ENCODE measurements around the gene MARCHF4. TPM values are rescaled to one million over a fixed set of nuclear protein-coding genes. Genes with fewer than 3 reads are reported as not detected.

MARCHF4 gene, protein sequence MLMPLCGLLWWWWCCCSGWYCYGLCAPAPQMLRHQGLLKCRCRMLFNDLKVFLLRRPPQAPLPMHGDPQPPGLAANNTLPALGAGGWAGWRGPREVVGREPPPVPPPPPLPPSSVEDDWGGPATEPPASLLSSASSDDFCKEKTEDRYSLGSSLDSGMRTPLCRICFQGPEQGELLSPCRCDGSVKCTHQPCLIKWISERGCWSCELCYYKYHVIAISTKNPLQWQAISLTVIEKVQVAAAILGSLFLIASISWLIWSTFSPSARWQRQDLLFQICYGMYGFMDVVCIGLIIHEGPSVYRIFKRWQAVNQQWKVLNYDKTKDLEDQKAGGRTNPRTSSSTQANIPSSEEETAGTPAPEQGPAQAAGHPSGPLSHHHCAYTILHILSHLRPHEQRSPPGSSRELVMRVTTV
- total RNA-seq, result not detected

DNA sequence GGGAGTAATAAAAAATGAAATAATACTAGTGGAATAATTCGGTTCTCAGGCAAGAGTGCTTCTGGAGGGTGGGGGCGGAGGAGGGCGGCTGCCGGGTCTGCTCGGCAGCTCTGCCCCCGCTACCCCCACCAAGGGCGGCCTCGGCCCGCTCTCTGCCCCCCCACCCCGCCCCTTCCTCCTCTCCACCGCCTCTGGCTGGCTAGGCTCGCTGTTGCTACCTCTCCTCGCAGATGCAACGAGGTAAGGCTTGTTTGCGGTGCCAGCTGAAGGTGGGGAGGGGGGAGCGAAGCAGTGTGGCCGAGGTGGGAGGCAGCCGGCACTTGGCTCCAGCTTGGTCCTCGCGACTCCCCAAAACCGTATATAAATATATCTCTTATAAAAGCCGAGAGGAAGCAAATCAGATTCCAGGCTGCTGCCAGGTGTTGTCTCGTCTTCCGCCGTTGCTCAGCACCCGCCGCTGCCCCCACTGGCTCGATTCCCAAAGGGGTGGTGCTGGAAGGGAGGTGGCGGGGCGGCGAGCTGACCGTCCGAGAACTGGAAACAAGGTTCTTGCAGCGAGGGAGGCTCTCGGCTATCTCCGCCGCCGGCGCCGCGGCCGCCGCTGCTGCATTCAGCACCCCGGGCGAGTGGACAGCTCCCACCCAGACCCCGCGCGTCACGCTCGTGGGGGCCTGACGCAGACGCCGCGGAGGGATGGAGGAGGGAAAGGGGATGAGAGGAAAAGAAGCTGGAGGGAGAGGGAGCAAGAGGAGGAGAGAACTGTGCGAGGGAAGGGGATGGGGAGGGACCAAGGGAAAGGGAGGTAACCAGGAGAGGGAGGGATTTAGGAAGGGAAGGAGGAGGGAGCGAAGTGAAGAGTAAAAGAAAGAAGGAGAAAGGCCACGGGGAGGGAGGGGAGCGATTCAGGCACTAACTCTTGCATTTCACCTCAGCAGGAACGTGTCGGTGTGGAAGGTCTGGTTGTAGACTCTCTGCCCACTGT is at the start of gene MARCHF4:
MARCHF4 (minus strand) TSS at position 763 of the 982 bp plus-strand sequence. CDS start 2,223 bp downstream, outside the sequence.
- DNase-seq (ENCODE audit: low spot score) (peak; percentile 66), ATAC-seq (peak; percentile 81 to 87)
- Mint-ChIP-seq H3K27me3 (peaks cover 47 to 53% of the 10 kb centered on the region in 2 donors), H3K9me3 (no peaks in the 10 kb centered on the region), H3K27ac (no peak within 1 kb of the TSS), H3K4me1 (ENCODE audit: low read depth in 2 of 2) (peaks cover 12 to 16% of the 10 kb centered on the region in 2 donors), H3K4me3 (peak within 1 kb of the TSS; percentile 18), H3K36me3 (peaks cover 4% of the 10 kb centered on the region)

DNA sequence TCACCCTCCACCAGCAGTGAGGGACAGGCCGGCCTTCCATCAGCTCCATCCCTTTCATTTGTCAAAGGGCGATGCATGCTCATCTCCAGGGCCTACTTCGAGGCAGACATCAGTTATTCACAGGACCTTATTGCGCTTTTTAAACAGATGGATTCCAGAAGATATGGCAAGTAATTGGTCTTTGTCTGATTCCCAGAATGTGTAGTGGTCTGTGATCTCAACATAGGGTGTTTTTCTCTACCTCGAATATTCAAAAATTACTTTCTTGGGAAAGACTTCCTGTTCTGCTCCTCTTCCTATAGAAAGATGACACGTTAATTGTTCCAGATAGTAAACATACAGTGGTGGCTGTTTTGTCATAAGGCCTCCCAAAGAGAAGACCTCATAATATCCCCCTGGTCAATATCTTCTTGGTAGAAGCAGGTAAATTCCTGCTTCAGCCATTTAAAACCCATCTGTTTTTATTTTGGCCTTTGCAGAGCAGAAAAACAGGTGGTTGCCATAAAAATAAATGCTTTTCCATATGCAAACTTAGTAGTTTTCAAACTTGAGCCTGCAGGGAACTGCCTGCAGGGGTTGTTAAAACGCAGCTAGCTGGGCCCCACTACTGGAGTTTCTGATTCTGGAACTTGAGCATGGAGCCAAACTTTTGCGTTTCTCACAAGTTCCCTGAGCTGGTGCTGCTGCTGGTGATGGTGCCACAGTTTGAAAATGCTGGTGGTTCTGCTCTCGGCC is 48.3 kb upstream of the MARCHF4 start:
- peaks cover 41% of the 10 kb centered on the region for H3K36me3 Mint-ChIP-seq
- H3K4me3 Mint-ChIP-seq, result no peak overlapping the region
- ATAC-seq (no peak), DNase-seq (ENCODE audit: low spot score) (no peak)
- H3K4me1 Mint-ChIP-seq (ENCODE audit: low read depth in 2 of 2), result peaks cover 35 to 51% of the 10 kb centered on the region in 2 donors
- no peaks in the 10 kb centered on the region for H3K9me3 Mint-ChIP-seq
- no peaks in the 10 kb centered on the region for H3K27me3 Mint-ChIP-seq
- no peak overlapping the region for H3K27ac Mint-ChIP-seq

DNA sequence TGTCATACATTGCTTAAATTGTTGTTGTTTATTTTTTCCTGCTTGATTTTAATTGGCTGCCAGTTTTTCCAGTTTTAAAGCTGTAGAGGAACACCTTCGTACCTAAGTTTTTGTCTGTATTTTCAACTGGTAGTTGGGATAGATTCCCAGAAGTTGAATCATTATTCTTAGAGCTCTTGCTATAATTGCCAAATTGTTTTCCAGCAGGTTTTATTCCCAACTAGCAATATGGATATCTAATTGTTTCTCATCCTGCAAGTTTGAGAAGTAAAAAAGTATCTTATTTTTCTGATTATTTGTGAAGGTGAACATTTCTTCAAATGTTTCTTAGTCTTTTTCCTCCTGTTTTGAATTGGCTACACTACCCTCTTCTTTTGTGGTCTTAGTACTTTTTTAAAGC is 46.7 kb upstream of the MARCHF4 start:
- H3K4me1 Mint-ChIP-seq (ENCODE audit: low read depth in 2 of 2), result peaks cover 34 to 47% of the 10 kb centered on the region in 2 donors
- H3K27ac Mint-ChIP-seq, result peak overlapping the region; percentile 50 to 79
- H3K36me3 Mint-ChIP-seq, result peaks cover 34% of the 10 kb centered on the region
- no peaks in the 10 kb centered on the region for H3K9me3 Mint-ChIP-seq
- no peaks in the 10 kb centered on the region for H3K27me3 Mint-ChIP-seq
- ATAC-seq (no peak), DNase-seq (ENCODE audit: low spot score) (no peak)
- H3K4me3 Mint-ChIP-seq, result no peak overlapping the region

DNA sequence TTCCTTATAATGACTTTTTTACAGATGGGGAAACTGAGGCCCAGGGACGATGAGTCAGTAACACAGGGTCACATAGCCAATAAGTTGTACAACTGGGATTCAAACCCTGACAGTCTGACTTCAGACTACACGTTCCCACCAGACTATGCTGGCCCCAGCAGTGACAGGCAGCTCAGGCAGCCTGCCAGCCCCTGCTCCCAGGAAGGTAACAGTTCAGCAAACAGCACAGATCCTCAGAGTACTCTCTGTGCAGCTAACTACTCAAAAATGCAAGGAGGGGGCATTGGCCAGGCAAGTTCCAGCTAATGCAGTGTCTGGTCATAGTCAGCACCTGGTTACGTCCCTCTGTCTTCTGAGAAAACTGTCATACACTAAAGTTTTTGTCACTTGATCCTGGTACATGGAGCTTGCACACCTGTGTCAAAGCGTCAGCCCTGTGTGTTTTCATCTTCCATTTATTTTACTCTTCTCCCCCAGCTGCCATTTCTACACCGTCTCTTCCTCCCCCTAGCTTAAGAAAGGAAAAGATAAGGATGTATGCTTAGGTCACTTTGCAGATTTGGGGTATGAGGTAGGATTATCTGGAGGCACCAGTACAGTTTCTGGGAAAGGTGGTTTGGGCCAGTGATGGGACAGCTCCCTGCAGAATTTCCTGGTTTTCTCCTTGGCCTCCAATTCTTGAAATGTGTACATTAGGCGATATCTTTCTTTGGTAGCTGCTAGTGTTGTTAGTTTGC is 44.5 kb upstream of the MARCHF4 start:
- no peak overlapping the region for H3K4me3 Mint-ChIP-seq
- no peak for ATAC-seq
- H3K9me3 Mint-ChIP-seq, result no peaks in the 10 kb centered on the region
- H3K27ac Mint-ChIP-seq, result peak overlapping the region; percentile 50 to 79
- H3K27me3 Mint-ChIP-seq, result no peaks in the 10 kb centered on the region
- DNase-seq (ENCODE audit: low spot score), result no peak
- H3K36me3 Mint-ChIP-seq, result peaks cover 22% of the 10 kb centered on the region
- peaks cover 30 to 45% of the 10 kb centered on the region in 2 donors for H3K4me1 Mint-ChIP-seq (ENCODE audit: low read depth in 2 of 2)

DNA sequence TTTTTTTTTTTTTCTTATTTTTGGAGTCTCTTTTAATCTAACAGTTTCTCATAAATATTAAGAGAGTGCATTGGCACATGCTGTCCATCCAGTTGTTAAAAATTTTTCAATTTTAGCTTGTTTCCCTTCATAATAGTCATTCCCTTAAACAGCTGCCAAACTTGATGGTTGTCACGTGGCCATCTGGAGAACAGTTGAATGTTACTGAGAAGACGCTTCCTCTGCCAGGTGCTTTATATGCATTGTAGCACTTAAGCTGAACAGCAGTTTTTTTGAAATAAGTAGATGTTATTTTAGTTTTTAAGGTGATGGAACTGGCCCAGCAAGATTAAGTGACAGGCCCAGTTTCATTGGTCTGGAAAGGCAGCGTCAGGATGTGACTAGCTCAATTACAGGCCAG is 43.3 kb upstream of the MARCHF4 start:
- H3K4me3 Mint-ChIP-seq, result no peak overlapping the region
- no peak for ATAC-seq

DNA sequence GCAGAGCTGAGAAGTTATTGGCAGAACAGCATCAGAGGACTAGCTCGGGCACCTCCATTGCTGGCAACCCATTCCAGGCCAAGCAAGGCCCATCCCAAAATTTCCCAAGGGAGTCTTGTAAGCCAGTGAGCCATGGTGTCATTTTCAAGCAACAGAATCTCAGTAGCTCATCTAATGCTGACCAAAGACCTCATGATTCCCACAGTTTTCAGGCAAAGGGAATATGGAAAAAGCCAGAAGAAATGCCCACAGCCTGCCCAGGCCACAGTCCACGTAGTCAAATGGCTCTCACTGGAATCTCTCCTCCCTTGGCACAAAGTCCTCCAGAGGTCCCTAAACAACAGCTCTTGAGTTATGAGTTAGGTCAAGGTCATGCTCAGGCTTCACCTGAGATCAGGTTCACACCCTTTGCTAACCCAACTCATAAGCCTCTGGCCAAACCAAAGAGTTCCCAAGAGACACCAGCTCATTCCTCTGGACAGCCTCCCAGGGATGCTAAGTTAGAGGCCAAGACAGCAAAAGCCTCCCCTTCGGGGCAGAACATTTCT is 42.6 kb upstream of the MARCHF4 start:
- H3K4me3 Mint-ChIP-seq, result no peak overlapping the region
- H3K27ac Mint-ChIP-seq, result no peak overlapping the region

More for the DNA sequence above, 43.3 kb upstream of the MARCHF4 start:
- no peak for DNase-seq (ENCODE audit: low spot score)
- H3K27me3 Mint-ChIP-seq, result no peaks in the 10 kb centered on the region
- no peak overlapping the region for H3K27ac Mint-ChIP-seq
- no peaks in the 10 kb centered on the region for H3K9me3 Mint-ChIP-seq
- peaks cover 33 to 47% of the 10 kb centered on the region in 2 donors for H3K4me1 Mint-ChIP-seq (ENCODE audit: low read depth in 2 of 2)
- peaks cover 20% of the 10 kb centered on the region for H3K36me3 Mint-ChIP-seq

DNA sequence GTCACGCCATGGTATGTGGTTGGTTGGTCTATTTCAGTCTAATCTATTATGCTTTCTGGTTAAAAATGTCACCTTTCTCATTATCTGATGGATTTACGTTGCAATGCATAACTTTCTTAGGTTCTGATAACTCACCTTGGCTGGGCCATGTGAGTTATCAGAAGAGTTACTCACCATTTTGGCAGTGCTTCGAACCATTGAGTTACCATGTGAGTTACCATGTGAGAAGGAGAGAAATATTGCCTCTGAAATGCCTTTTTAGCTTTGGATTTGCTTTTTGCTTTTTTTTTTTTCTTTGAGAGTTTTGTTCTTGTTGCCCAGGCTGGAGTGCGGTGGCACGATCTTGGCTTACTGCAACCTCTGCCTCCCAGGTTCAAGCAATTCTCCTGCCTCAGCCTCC is 41.6 kb upstream of the MARCHF4 start:
- DNase-seq (ENCODE audit: low spot score) (no peak), ATAC-seq (no peak)
- peaks cover 29 to 41% of the 10 kb centered on the region in 2 donors for H3K4me1 Mint-ChIP-seq (ENCODE audit: low read depth in 2 of 2)
- peak overlapping the region; percentile 94 for H3K4me3 Mint-ChIP-seq
- peaks cover 7% of the 10 kb centered on the region for H3K36me3 Mint-ChIP-seq
- no peaks in the 10 kb centered on the region for H3K27me3 Mint-ChIP-seq
- no peaks in the 10 kb centered on the region for H3K9me3 Mint-ChIP-seq
- H3K27ac Mint-ChIP-seq, result no peak overlapping the region

More for the DNA sequence above, 42.6 kb upstream of the MARCHF4 start:
- Mint-ChIP-seq H3K4me1 (ENCODE audit: low read depth in 2 of 2) (peaks cover 29 to 47% of the 10 kb centered on the region in 2 donors), H3K36me3 (peaks cover 13% of the 10 kb centered on the region), H3K9me3 (no peaks in the 10 kb centered on the region), H3K27me3 (no peaks in the 10 kb centered on the region)
- ATAC-seq, result no peak
- no peak for DNase-seq (ENCODE audit: low spot score)

DNA sequence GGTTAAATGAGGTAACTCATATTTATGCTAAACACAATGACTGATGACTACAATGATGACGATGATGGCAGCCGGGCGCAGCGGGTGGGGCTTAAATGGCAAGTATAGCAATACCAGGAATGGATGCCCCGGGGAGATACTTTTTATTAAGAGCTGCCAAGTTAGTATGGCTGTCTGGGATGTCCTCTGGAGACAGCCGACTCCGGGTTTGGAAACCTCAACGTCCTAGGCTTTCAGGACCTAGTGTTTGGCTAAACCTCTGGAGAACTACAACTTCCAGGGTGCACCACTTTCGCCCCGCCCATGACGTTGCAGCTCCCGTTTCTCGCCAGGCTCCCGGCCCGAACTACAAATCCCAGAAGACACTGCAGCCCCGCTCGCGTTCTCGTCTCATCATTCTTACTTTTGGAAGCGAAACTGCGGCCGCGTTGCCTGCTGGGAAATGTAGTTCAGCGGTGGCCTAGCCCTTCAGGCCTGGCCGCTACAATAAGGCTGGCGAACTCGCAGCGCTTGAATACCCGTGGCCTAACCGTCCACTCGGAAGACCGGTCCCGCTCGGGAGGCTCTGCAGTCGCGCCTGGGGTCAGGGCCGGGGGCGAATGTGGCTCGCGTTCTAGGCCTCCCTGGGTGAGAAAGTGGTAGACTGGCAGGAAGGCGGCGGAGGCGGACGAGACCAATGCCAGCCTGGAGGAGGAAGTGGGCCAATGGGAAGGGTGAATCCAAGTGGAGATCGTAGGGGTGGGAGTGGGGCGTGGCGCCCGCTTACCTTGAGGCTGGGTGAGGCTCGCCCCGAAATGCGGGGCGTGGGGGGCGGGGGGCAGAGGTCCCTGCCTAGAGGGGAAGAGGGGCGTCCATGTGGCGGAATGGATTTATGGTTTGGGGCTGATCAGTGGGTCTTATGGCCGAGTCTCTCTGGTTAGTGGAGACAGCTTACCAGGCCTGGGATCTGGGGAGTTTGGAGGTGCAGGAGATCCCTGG is 40.0 kb upstream of the MARCHF4 start, which contains the start of gene SMARCAL1:
SMARCAL1 (plus strand) TSS at position 463 of the 978 bp plus-strand sequence. CDS start 2,221 bp downstream, outside the sequence.
- Mint-ChIP-seq H3K4me3 (peak within 1 kb of the TSS; percentile 94), H3K27me3 (peaks cover 3 to 4% of the 10 kb centered on the region in 2 donors), H3K4me1 (ENCODE audit: low read depth in 2 of 2) (peaks cover 19 to 25% of the 10 kb centered on the region in 2 donors), H3K9me3 (no peaks in the 10 kb centered on the region), H3K27ac (peak within 1 kb of the TSS; percentile 82 to 95), H3K36me3 (peaks cover 3% of the 10 kb centered on the region)
- DNase-seq (ENCODE audit: low spot score), result peak; percentile 97
- ATAC-seq, result peak; percentile 96

DNA sequence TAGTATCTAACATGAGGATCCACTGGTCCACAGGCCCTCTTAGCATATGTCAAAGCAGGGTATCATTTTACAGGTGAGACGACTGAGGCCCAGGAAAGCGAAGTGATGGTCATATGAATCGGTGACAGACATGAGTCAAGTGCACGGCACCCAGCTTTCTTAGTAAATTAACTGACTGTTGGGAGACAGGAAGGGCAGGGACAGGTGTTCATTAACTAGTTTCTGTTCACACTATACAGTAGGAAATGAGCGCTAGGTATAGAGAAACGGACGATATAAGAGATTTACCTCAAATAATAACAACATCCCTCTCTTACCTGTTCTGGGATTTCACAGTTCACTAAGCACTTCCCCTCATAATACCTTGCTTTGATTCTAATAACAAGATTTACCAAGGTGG is 38.3 kb upstream of the MARCHF4 start:
- Mint-ChIP-seq H3K4me3 (no peak overlapping the region), H3K4me1 (ENCODE audit: low read depth in 2 of 2) (peaks cover 16 to 18% of the 10 kb centered on the region in 2 donors), H3K9me3 (no peaks in the 10 kb centered on the region), H3K27ac (no peak overlapping the region), H3K36me3 (no peaks in the 10 kb centered on the region), H3K27me3 (peaks cover 4 to 6% of the 10 kb centered on the region in 2 donors)
- ATAC-seq (no peak), DNase-seq (ENCODE audit: low spot score) (no peak)

DNA sequence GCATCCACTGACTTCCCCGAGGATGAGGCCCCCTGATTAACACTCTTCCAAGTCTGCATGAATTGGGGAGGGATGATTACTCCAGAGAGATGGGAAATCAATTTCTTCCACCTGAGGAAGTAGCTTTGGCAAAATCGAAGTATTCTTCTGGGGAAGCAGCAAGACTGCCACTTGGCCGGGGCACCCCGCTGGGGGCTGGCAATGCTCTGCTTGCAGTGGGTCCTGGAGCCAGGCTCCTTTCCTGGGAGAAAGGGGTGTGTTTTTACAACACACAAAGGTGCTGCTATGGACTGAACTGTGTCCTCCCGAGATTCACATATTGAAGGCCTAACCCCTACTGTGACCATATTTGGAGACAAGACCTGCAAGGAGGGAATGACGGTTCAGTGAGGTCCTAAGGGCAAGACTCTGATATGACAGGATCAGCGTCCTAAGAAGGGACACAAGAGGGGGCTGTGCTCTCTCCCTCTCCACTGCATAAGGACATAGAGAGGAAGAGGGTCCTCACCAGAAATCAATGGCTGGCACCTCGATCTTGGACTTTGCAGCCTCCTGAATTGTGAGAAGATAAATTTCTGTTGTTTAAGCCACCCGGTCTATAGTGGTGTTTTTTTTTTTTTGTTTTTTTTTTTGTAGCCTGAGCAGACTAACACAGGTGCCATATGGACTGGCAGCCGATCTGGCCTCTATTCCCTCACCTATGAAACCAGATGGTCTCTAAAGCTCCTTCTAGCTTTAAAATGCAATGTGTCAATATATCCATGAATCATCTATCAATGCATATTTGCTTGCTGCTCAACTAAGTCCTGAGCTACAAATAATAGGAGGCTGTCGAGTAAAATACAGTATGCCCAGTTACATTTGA is 36.4 kb upstream of the MARCHF4 start:
- Mint-ChIP-seq H3K9me3 (no peaks in the 10 kb centered on the region), H3K4me1 (ENCODE audit: low read depth in 2 of 2) (peaks cover 15 to 17% of the 10 kb centered on the region in 2 donors), H3K27me3 (peaks cover 4 to 6% of the 10 kb centered on the region in 2 donors), H3K27ac (no peak overlapping the region), H3K36me3 (no peaks in the 10 kb centered on the region), H3K4me3 (no peak overlapping the region)
- DNase-seq (ENCODE audit: low spot score), result no peak
- ATAC-seq, result no peak

DNA sequence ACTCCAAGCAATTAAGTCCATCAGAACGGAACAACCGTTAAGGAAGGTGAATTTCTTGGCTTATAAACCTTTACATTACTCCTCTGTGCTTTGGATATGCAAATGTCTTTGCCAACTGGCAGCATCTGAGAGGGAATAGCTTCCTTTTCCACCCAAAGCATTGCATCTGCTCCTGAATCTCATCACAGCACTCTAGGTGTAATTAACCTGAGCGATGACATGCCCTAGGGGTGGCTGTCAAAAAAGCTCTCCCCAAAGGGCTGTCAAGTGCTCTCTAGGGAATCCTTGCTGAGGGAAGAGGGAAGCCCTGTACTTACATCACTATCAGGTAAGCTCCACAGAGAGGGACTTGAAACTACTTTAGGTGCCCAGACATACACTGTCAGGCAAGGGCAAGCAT is 34.5 kb upstream of the MARCHF4 start:
- H3K36me3 Mint-ChIP-seq, result no peaks in the 10 kb centered on the region
- H3K27me3 Mint-ChIP-seq, result peaks cover 4 to 6% of the 10 kb centered on the region in 2 donors
- H3K27ac Mint-ChIP-seq, result no peak overlapping the region
- no peaks in the 10 kb centered on the region for H3K9me3 Mint-ChIP-seq
- DNase-seq (ENCODE audit: low spot score) (no peak), ATAC-seq (no peak)
- H3K4me1 Mint-ChIP-seq (ENCODE audit: low read depth in 2 of 2), result peaks cover 3% of the 10 kb centered on the region in 2 donors
- no peak overlapping the region for H3K4me3 Mint-ChIP-seq
